K562 (cell line): Measurements from ENCODE around the gene IDNK. TPM values are rescaled to one million over a fixed set of nuclear protein-coding genes. Genes with fewer than 3 reads are reported as not detected.

Source experiments
- ATAC-seq: fragments of 200-7000 bp; cut with Tn5 transposase; 3 replicates; pipeline ENCODE4 v1.9.1; 2020; ENCODE audit warnings: moderate library complexity
- BruUV-seq: library from RNA; stranded (reverse); fragments of 400-500 nt; replicated peaks from 2 replicates; lab custom pipeline; 2021; lab: Mats Ljungman, UMichigan
- CTCF ChIA-PET: fragments of 300-600 bp; formaldehyde crosslinking; extraction: SDS; loops from one replicate; lab custom pipeline; 2021; ENCODE audit warnings: low intra/inter-chr PET ratio; lab: Yijun Ruan, JAX
- POLR2A ChIA-PET: fragments of 300-600, 350-650 bp; sonication (Branson Sonifier 250); formaldehyde crosslinking; extraction: SDS; loops from one replicate; lab custom pipeline; 2021; ENCODE audit warnings: antibody characterized with exemption, inconsistent platforms; lab: Yijun Ruan, JAX
- DNase-seq, 4 experiments: peaks; one replicate each; pipeline versions ENCODE4 v3.0.0 to v3.0.0-alpha.2; 2011 to 2018; ENCODE audit warnings: low spot score in 3 of 4, mixed read lengths in 3 of 4; ENCODE audit errors: extremely low read depth in 1 of 4
- FAIRE-seq: peaks from 2 replicates; lab custom pipeline; 2011; peaks lifted over from hg19 to GRCh38; lab: Jason Lieb, UNC
- H2AFZ ChIP-seq: 2 replicates; pipeline ENCODE4 v1.6.0; 2011; ENCODE audit warnings: low read depth, low read length, control low read depth, inconsistent platforms
- H3K27ac ChIP-seq: fragments of 200-600 bp; 3 replicates; pipeline ENCODE4 v1.8.0; 2011; ENCODE audit warnings: low read depth, mild to moderate bottlenecking, control low read depth, inconsistent platforms, low read length, moderate library complexity, mixed read lengths; ENCODE audit errors: extremely low read depth
- H3K27me3 ChIP-seq, 2 experiments: fragments of 300-600 bp in 1 of 2; 2 replicates in 1 of 2; 3 replicates in 1 of 2; pipeline versions ENCODE4 v1.6.0 to v1.8.0; 2011; ENCODE audit warnings: inconsistent platforms in 2 of 2, low read length in 2 of 2, mild to moderate bottlenecking in 1 of 2, mixed read lengths in 1 of 2, moderate library complexity in 1 of 2; ENCODE audit not compliant: control insufficient read depth in 2 of 2, insufficient read depth in 2 of 2
- H3K36me3 ChIP-seq: fragments of 300-600 bp; 3 replicates; pipeline ENCODE4 v1.8.0; 2011; ENCODE audit warnings: mild to moderate bottlenecking, low read length, inconsistent platforms; ENCODE audit not compliant: control insufficient read depth, insufficient read depth
- H3K4me1 ChIP-seq, 2 experiments: fragments of 200-600 bp in 1 of 2; replicated peaks in 1 of 2; 2 replicates in 1 of 2; 3 replicates in 1 of 2; pipeline versions ENCODE4 v1.5.1 to v1.8.0; 2011; ENCODE audit warnings: inconsistent platforms in 2 of 2, low read length in 2 of 2, mild to moderate bottlenecking in 1 of 2, mixed read lengths in 1 of 2, moderate library complexity in 1 of 2; ENCODE audit not compliant: control insufficient read depth in 2 of 2, insufficient read depth in 2 of 2
- H3K4me2 ChIP-seq: 2 replicates; pipeline ENCODE4 v1.6.1; 2011; ENCODE audit warnings: low read length, control low read depth, inconsistent platforms, mixed read lengths; ENCODE audit not compliant: insufficient read depth
- H3K4me3 ChIP-seq: fragments of 200-600 bp; sonication (generic), shearing (Covaris generic); 2 replicates; pipeline ENCODE4 v1.5.1; 2016; ENCODE audit warnings: control low read depth, inconsistent platforms
- H3K79me2 ChIP-seq: fragments of 200-600 bp; 3 replicates; pipeline ENCODE4 v1.8.0; 2011; ENCODE audit warnings: low read length, inconsistent platforms; ENCODE audit not compliant: control insufficient read depth, insufficient read depth
- H3K9ac ChIP-seq, 2 experiments: 2 replicates each; pipeline versions ENCODE4 v1.6.0 to v1.6.1; 2011; ENCODE audit warnings: low read depth in 2 of 2, low read length in 2 of 2, control low read depth in 1 of 2, inconsistent platforms in 1 of 2, mild to moderate bottlenecking in 1 of 2, mixed read lengths in 1 of 2; ENCODE audit not compliant: insufficient read depth in 1 of 2
- H3K9me1 ChIP-seq: one replicate; pipeline ENCODE4 v1.6.0; 2011; ENCODE audit warnings: inconsistent platforms, mild to moderate bottlenecking, low read length, moderate library complexity; ENCODE audit not compliant: control insufficient read depth, insufficient read depth
- H3K9me3 ChIP-seq: replicated peaks from 2 replicates; pipeline ENCODE4 v1.5.1; 2011; ENCODE audit warnings: low read depth, low read length, inconsistent platforms; ENCODE audit not compliant: control insufficient read depth, insufficient read depth
- H4K20me1 ChIP-seq: replicated peaks from 2 replicates; pipeline ENCODE4 v1.6.1; 2011; ENCODE audit warnings: low read length, inconsistent platforms, mixed read lengths; ENCODE audit not compliant: control insufficient read depth, insufficient read depth
- ATF6 ChIP-seq: sonication (generic); formaldehyde crosslinking; IDR thresholded peaks from 2 replicates; pipeline ENCODE4 v1.4.0; 2020; ENCODE audit warnings: mild to moderate bottlenecking, missing genetic modification reagents
- CHD4 ChIP-seq: fragments of 200-600 bp; sonication (generic); IDR thresholded peaks from 3 replicates; pipeline ENCODE4 v1.6.1; 2012; ENCODE audit warnings: low read depth, mild to moderate bottlenecking, mixed read lengths, low read length, inconsistent platforms; ENCODE audit not compliant: insufficient read depth, insufficient replicate concordance, poor library complexity, severe bottlenecking
- CTCF ChIP-seq, 3 experiments: IDR thresholded peaks in 2 of 3; conservative IDR thresholded peaks in 1 of 3; 2 replicates each; pipeline ENCODE4 v1.5.1; 2011 to 2012; ENCODE audit warnings: low read length in 3 of 3, mild to moderate bottlenecking in 3 of 3, control low read depth in 2 of 3, improper control_type of control experiment in 1 of 3, inconsistent platforms in 1 of 3, low read depth in 1 of 3, mixed read lengths in 1 of 3, moderate library complexity in 1 of 3; ENCODE audit not compliant: insufficient read depth in 2 of 3
- EP300 ChIP-seq: IDR thresholded peaks from 2 replicates; pipeline ENCODE4 v1.6.1; 2012; ENCODE audit warnings: low read length, improper control_type of control experiment
- ESRRA ChIP-seq: fragments of 450-650 bp; IDR thresholded peaks from 2 replicates; pipeline ENCODE4 v1.6.1; 2014; ENCODE audit warnings: low read depth, mild to moderate bottlenecking, moderate library complexity, borderline replicate concordance
- FOXK2 ChIP-seq, 2 experiments: fragments of 450-650 bp; IDR thresholded peaks in 1 of 2; conservative IDR thresholded peaks in 1 of 2; 2 replicates each; pipeline ENCODE4 v1.6.1; 2016; ENCODE audit warnings: low read depth in 2 of 2, mild to moderate bottlenecking in 1 of 2
- PML ChIP-seq: IDR thresholded peaks from 2 replicates; pipeline ENCODE4 v1.6.1; 2012; ENCODE audit warnings: low read length, inconsistent platforms
- PURB ChIP-seq: sonication (generic); formaldehyde crosslinking; IDR thresholded peaks from 2 replicates; pipeline ENCODE4 v1.9.0; 2021; ENCODE audit warnings: low read depth, mild to moderate bottlenecking, missing genetic modification reagents
- RCOR1 ChIP-seq, 2 experiments: IDR thresholded peaks; 2 replicates each; pipeline ENCODE4 v1.6.1; 2012; ENCODE audit warnings: low read depth in 2 of 2, low read length in 2 of 2, borderline replicate concordance in 1 of 2, improper control_type of control experiment in 1 of 2
- TFAP4 ChIP-seq: sonication (generic); formaldehyde crosslinking; IDR thresholded peaks from 2 replicates; pipeline ENCODE4 v1.8.0; 2022; ENCODE audit warnings: missing genetic modification reagents, mild to moderate bottlenecking, moderate library complexity, borderline replicate concordance
- ZEB2 ChIP-seq: fragments of 450-650 bp; IDR thresholded peaks from 2 replicates; pipeline ENCODE4 v1.6.1; 2016
- ZNF431 ChIP-seq: sonication (generic); formaldehyde crosslinking; IDR thresholded peaks from 2 replicates; pipeline ENCODE4 v1.8.0; 2022; ENCODE audit warnings: mild to moderate bottlenecking, missing genetic modification reagents
- ZNF444 ChIP-seq: fragments of 250-450 bp; sonication (Bioruptor Pico); IDR thresholded peaks from 2 replicates; pipeline ENCODE4 v1.4.0; 2020; ENCODE audit warnings: mild to moderate bottlenecking, moderate library complexity
- ZNF695 ChIP-seq: fragments of 450-650 bp; formaldehyde crosslinking; IDR thresholded peaks from 2 replicates; pipeline ENCODE4 v1.4.0; 2020; ENCODE audit warnings: mild to moderate bottlenecking, moderate library complexity
- ZNF740 ChIP-seq, 3 experiments: fragments of 200-800 bp in 1 of 3; sonication (Bioruptor generic) in 1 of 3; sonication (generic) in 1 of 3; formaldehyde crosslinking in 1 of 3; IDR thresholded peaks; 2 replicates each; pipeline versions ENCODE4 v1.6.1 to v1.8.0; 2016 to 2022; ENCODE audit warnings: mild to moderate bottlenecking in 2 of 3, missing compliant biosample characterization in 2 of 3, missing genetic modification characterization in 2 of 3, missing genetic modification reagents in 1 of 3
- WGBS: fragments of 100-300 bp; shearing (Covaris generic); methylation state at CpG from one replicate; pipeline ENCODE4 v1.1.6; 2016; ENCODE audit warnings: low coverage, mixed read lengths; ENCODE audit not compliant: insufficient coverage; ENCODE audit errors: missing lambda C conversion rate; 5-methylcytosine and 5-hydroxymethylcytosine counted together
- in situ Hi-C: fragments of 300-500 bp; cut with MboI; formaldehyde crosslinking; loops from 4 replicates; pipeline ENCODE4 v1.15.0; 2018; ENCODE audit warnings: inconsistent platforms, mixed read lengths
- intact Hi-C: fragments of 100-400 bp; cut with micrococcal nuclease; formaldehyde crosslinking; loops from 2 replicates; pipeline ENCODE4 v1.14.2; 2022
- polyA plus RNA-seq, 8 experiments: library from polyadenylated mRNA; depleted of rRNA in 4 of 8; stranded (reverse) in 5 of 8; unstranded in 3 of 8; fragments of >200 nt; fragmentation: Nextera tagmentation in 2 of 8; fragmentation: Illumina TruSeq in 1 of 8; extraction: Ambion mirVana in 2 of 8; extraction: Trizol in 1 of 8; gene quantifications; 2 replicates each; pipeline versions ENCODE4 v1.2.1 to v1.2.3, GENCODE V29; 2011 to 2014; ENCODE audit warnings: inconsistent platforms in 1 of 8, missing spikeins in 1 of 8
- total RNA-seq, 7 experiments: library from RNA; depleted of rRNA in 6 of 7; stranded (reverse); fragments of >200 nt in 6 of 7; fragmentation: Illumina TruSeq in 2 of 7; extraction: Trizol in 2 of 7; gene quantifications; 2 replicates each; pipeline versions ENCODE4 v1.2.1 to v1.2.3, GENCODE V29; 2011 to 2021; ENCODE audit warnings: low replicate concordance in 1 of 7

Gene IDNK
- total and polyA plus RNA-seq, 9 of the 15 experiments (the other 6 are each of a cell fraction or from before 2014, with no cell fraction given): 0.41 to 1.1 (median 0.55) TPM

GRCh38 chr9:83649080-83649479 lies 26.1 kb downstream of the IDNK start (continued):
- peak; percentile 70 to 76 (median 72) for TF ChIP-seq CTCF (IDR thresholded peaks at IDR 0.05 in 2 of 3, conservative IDR thresholded peaks at IDR 0.05 in 1 of 3; ENCODE audit: insufficient read depth in 2 of 3, low read depth in 1 of 3, low read length in 3 of 3)
- no peak for TF ChIP-seq ZNF444
- TF ChIP-seq ZNF431 (CRISPR knock-in tag): no peak
- no peak for TF ChIP-seq ZNF695 (CRISPR knock-in tag)
- no peak for TF ChIP-seq ZNF740 (CRISPR knock-in tag; IDR thresholded peaks at IDR 0.05)
- TF ChIP-seq ZNF740 (tag; IDR thresholded peaks at IDR 0.05): no peak
- no peak for TF ChIP-seq PURB (CRISPR knock-in tag)

- H3K4me2 ChIP-seq: no peak overlapping the region
- H3K36me3 ChIP-seq: peaks cover 44% of the 10 kb centered on the region; the same call in 2 of the 3 replicates
- no peaks in the 10 kb centered on the region for H3K79me2 ChIP-seq
- H3K9me1 ChIP-seq: no peaks in the 10 kb centered on the region
- 67% methylated on average over 1 of the region's 4 CpGs for WGBS
- H2AFZ ChIP-seq: no peak overlapping the region
- DNase-seq: peak; percentile 11 to 69 (median 30)
- CTCF ChIA-PET: interaction anchor here (0.6 to 1.1 kb wide), 3 partner anchors 29 to 315 kb away, joined by 3 read pairs; no protein-coding TSS in a partner anchor
- no peak overlapping the region for H3K9ac ChIP-seq
- H3K27me3 ChIP-seq: no peaks in the 10 kb centered on the region
- no peaks in the 10 kb centered on the region for H4K20me1 ChIP-seq
- H3K4me3 ChIP-seq: no peak overlapping the region
- peak; percentile 42 for FAIRE-seq
- peak; percentile 88 for ATAC-seq
- intact Hi-C loops (loop anchor here (1.0 to 2.0 kb wide), 3 partner anchors 29 to 315 kb away; no protein-coding TSS in a partner anchor), in situ Hi-C loops (no loop called here)
- POLR2A ChIA-PET: no interaction called here
- H3K9me3 ChIP-seq: no peaks in the 10 kb centered on the region
- no TSS peak for BruUV-seq
- H3K4me1 ChIP-seq: peaks cover 0 to 4% of the 10 kb centered on the region in 2 experiments; a peak in 2 of 5 replicates
- H3K27ac ChIP-seq: no peak overlapping the region
- TF ChIP-seq CHD4: no peak
- TF ChIP-seq FOXK2 (conservative IDR thresholded peaks at IDR 0.05 in 1 of 2, IDR thresholded peaks at IDR 0.05 in 1 of 2; ENCODE audit: low read depth in 2 of 2): no peak
- no peak for TF ChIP-seq PML
- peak; percentile 14; the same call in 1 of the 2 replicates for TF ChIP-seq EP300
- TF ChIP-seq ZEB2: no peak
- TF ChIP-seq ATF6 (CRISPR knock-in tag): no peak
- peak; percentile 66 for TF ChIP-seq TFAP4
- TF ChIP-seq ESRRA: no peak
- TF ChIP-seq RCOR1 (IDR thresholded peaks at IDR 0.05; ENCODE audit: borderline replicate concordance in 1 of 2, low read depth in 2 of 2, low read length in 2 of 2): peak in 1 of 2 experiments; percentile 37; a peak in 1 of 4 replicates
Measured at GRCh38 chr9:83649515-83649914, 26.6 kb downstream of the IDNK start.
